ENCODE results near the gene NANOS2. TPM values are rescaled to one million over a fixed set of nuclear protein-coding genes. Genes with fewer than 3 reads are reported as not detected.

Gene NANOS2
- total RNA-seq, 4 donors from 2014 or later = not detected

- TF ChIP-seq POLR2A (IDR thresholded peaks at IDR 0.05) = no peak
- TF ChIP-seq, protein P1, sequence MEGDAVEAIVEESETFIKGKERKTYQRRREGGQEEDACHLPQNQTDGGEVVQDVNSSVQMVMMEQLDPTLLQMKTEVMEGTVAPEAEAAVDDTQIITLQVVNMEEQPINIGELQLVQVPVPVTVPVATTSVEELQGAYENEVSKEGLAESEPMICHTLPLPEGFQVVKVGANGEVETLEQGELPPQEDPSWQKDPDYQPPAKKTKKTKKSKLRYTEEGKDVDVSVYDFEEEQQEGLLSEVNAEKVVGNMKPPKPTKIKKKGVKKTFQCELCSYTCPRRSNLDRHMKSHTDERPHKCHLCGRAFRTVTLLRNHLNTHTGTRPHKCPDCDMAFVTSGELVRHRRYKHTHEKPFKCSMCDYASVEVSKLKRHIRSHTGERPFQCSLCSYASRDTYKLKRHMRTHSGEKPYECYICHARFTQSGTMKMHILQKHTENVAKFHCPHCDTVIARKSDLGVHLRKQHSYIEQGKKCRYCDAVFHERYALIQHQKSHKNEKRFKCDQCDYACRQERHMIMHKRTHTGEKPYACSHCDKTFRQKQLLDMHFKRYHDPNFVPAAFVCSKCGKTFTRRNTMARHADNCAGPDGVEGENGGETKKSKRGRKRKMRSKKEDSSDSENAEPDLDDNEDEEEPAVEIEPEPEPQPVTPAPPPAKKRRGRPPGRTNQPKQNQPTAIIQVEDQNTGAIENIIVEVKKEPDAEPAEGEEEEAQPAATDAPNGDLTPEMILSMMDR (IDR thresholded peaks at IDR 0.05) = peak in 1 of 3 donors; percentile 79
- DNase-seq (ENCODE audit: low spot score in 2 of 2) = peak; percentile 60 to 95
- no peak overlapping the region for H3K4me3 ChIP-seq (ENCODE audit: low read depth, poor library complexity, severe bottlenecking)
- 10 to 16% methylated on average over 45 to 46 of the region's 47 CpGs for WGBS, 2 donors
- intact Hi-C loops (cut with DNase I; ENCODE audit: low total_unique reads) = no loop called here
Observed at GRCh38 chr19:45882652-45883585, 31.7 kb downstream of the NANOS2 start.

DNA sequence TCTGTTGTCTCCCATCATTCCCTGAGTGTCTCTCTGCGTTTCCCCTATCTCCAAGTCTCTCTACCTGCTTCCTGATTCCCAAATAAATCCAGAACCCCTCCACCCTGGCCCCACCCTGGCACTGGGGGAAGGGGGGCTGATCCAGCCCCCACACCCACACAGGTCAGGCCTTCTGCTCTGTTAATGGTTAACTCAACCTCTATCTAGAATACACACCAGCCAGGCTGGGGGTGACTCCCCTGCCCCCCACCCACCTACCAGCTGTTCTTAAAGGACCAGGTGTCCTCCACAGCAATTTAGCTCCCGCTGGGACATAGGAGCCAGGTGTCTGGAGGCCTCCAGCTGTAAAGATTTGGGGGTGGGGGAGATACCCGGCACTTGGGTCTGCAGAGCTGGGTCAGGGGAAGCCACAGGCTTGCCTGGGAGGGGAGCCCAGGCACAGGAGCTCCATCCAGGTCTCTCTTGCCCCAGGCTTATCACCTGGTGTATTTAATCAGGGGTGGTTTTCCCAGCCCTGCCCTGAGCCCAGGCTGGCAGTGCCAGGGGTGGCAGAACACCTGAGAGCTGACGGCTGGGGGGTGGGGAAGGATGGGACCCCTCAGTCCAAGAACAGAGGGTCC is 32.6 kb downstream of the NANOS2 start:
- no peak for TF ChIP-seq POLR2A (IDR thresholded peaks at IDR 0.05)
- TF ChIP-seq, protein P1 (IDR thresholded peaks at IDR 0.05) = no peak
- H3K4me3 ChIP-seq (ENCODE audit: low read depth, poor library complexity, severe bottlenecking) = no peak overlapping the region
- DNase-seq (ENCODE audit: low spot score in 2 of 2) = no peak
- intact Hi-C loops (cut with DNase I; ENCODE audit: low total_unique reads) = no loop called here
- WGBS, 2 donors = 55 to 67% methylated on average over 3 to 4 of the region's 4 CpGs

DNA sequence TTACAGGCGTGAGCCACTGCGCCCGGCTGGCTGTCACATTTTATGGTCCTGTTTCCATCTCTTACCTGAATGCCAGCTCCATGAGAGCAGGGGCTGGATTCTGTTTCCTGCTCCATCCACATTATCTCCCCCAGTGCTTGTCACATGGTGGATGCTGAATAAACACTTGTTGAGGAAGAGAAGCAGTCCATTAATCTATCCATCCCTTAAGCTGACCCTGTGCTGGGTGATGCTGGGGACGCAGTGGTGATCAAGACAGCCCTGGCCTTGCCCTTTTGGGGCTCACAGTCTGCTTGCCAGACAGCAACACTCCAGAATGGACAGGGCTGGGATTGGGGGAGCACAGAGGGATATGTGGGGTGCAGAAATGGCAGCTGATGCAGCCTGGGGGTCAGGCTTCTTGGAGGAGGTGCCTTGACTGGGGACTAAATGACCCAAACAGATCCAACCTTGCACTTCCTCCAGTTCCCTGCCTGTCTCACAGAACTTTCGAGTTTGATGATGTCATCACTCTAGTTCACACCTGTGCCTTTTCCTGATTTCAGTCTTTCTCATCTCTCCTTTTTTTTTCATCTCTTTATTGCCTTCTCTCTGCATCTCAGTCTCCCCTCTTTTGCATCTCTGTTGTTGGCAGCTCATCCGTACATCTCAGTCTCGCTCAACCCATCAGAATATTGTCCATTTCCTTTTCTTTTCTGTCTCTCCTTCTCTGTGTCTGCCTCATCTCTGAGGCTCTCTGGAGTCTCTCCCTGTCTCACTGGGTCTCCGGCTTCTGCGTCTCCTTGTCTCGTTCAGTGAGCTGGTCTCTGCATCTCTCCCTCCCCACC is 33.3 kb downstream of the NANOS2 start:
- TF ChIP-seq, protein P1 (IDR thresholded peaks at IDR 0.05) = no peak
- no peak for TF ChIP-seq POLR2A (IDR thresholded peaks at IDR 0.05)
- WGBS, 2 donors = 87 to 88% methylated on average over 10 of the region's 10 CpGs
- no peak for DNase-seq (ENCODE audit: low spot score in 2 of 2)

DNA sequence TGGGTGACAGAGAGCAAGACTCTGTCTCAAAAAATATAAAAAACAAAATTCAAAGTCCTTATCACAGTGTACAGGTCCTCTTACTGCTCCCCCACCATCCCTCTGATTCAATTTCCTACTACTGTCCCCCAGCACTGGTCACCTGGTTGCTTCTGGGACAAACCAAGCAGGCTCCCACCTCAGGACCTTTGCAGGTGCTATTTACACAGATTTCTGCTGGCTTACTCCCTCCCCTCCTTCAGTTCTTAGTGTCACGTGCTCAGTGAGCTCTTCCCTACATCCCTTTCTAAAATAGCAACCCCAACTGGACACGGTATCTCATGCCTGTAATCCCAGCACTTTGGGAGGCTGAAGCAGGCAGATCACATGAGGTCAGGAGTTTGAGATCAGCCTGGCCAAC is 34.6 kb downstream of the NANOS2 start:
- DNase-seq (ENCODE audit: low spot score in 2 of 2) = no peak
- intact Hi-C loops (cut with DNase I; ENCODE audit: low total_unique reads) = no loop called here
- 81 to 84% methylated on average over 2 of the region's 2 CpGs for WGBS, 2 donors
- TF ChIP-seq, protein P1 (IDR thresholded peaks at IDR 0.05) = no peak
- TF ChIP-seq POLR2A (IDR thresholded peaks at IDR 0.05) = no peak
- H3K4me3 ChIP-seq (ENCODE audit: low read depth, poor library complexity, severe bottlenecking) = no peak overlapping the region

More for the DNA sequence above, 33.3 kb downstream of the NANOS2 start:
- H3K4me3 ChIP-seq (ENCODE audit: low read depth, poor library complexity, severe bottlenecking) = no peak overlapping the region
- intact Hi-C loops (cut with DNase I; ENCODE audit: low total_unique reads) = no loop called here

GRCh38 chr19:45879055-45879454 is 35.5 kb downstream of the NANOS2 start:
- TF ChIP-seq, protein P1 (IDR thresholded peaks at IDR 0.05) = no peak
- TF ChIP-seq POLR2A (IDR thresholded peaks at IDR 0.05) = no peak
- H3K4me3 ChIP-seq (ENCODE audit: low read depth, poor library complexity, severe bottlenecking) = no peak overlapping the region
- DNase-seq (ENCODE audit: low spot score in 2 of 2) = no peak
- 59 to 77% methylated on average over 8 of the region's 8 CpGs for WGBS, 2 donors
- intact Hi-C loops (cut with DNase I; ENCODE audit: low total_unique reads) = no loop called here
